ENCODE results near the gene AMMECR1L.

- TF ChIP-seq, protein P1, sequence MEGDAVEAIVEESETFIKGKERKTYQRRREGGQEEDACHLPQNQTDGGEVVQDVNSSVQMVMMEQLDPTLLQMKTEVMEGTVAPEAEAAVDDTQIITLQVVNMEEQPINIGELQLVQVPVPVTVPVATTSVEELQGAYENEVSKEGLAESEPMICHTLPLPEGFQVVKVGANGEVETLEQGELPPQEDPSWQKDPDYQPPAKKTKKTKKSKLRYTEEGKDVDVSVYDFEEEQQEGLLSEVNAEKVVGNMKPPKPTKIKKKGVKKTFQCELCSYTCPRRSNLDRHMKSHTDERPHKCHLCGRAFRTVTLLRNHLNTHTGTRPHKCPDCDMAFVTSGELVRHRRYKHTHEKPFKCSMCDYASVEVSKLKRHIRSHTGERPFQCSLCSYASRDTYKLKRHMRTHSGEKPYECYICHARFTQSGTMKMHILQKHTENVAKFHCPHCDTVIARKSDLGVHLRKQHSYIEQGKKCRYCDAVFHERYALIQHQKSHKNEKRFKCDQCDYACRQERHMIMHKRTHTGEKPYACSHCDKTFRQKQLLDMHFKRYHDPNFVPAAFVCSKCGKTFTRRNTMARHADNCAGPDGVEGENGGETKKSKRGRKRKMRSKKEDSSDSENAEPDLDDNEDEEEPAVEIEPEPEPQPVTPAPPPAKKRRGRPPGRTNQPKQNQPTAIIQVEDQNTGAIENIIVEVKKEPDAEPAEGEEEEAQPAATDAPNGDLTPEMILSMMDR (IDR thresholded peaks at IDR 0.05): no peak
- TF ChIP-seq POLR2AphosphoS5 (IDR thresholded peaks at IDR 0.05): no peak
Measured at GRCh38 chr2:127888772-127889171, 3.0 kb upstream of the AMMECR1L start.

Measured in prostate gland (tissue), 2 donors.